ENCODE results near the gene DNPH1. TPM values are rescaled to one million over a fixed set of nuclear protein-coding genes. Genes with fewer than 3 reads are reported as not detected.

Gene DNPH1
- total and polyA plus RNA-seq, 3 donors from 2014 or later: 19.3 to 21.8 (median 21.8) TPM

GRCh38 chr6:43193929-43194328 lies 35.4 kb downstream of the DNPH1 start:
- no peaks in the 10 kb centered on the region for H3K4me1 ChIP-seq
- H3K9me3 ChIP-seq: no peaks in the 10 kb centered on the region
- no peak for DNase-seq
- H3K27me3 ChIP-seq: no peaks in the 10 kb centered on the region
- no peak for TF ChIP-seq POLR2A (IDR thresholded peaks at IDR 0.05)
- TF ChIP-seq CTCF (IDR thresholded peaks at IDR 0.05): no peak
- 87 to 89% methylated on average over 5 of the region's 5 CpGs for WGBS, 2 donors
- no peak overlapping the region for H3K27ac ChIP-seq
- intact Hi-C loops (cut with DNase I; ENCODE audit: low total_unique reads): no loop called here
- H3K36me3 ChIP-seq (ENCODE audit: low read depth, missing control alignments): no peaks in the 10 kb centered on the region
- H3K4me3 ChIP-seq: no peak overlapping the region

- H3K27ac ChIP-seq: no peak overlapping the region
- intact Hi-C loops (cut with DNase I; ENCODE audit: low total_unique reads): no loop called here
- H3K4me3 ChIP-seq: no peak overlapping the region
- H3K4me1 ChIP-seq: no peaks in the 10 kb centered on the region
- no peak for TF ChIP-seq CTCF (IDR thresholded peaks at IDR 0.05)
- no peak for TF ChIP-seq POLR2A (IDR thresholded peaks at IDR 0.05)
- H3K36me3 ChIP-seq (ENCODE audit: low read depth, missing control alignments): no peaks in the 10 kb centered on the region
- H3K27me3 ChIP-seq: no peaks in the 10 kb centered on the region
- DNase-seq: no peak
- no peaks in the 10 kb centered on the region for H3K9me3 ChIP-seq
- 91 to 94% methylated on average over 9 of the region's 9 CpGs for WGBS, 2 donors
These were observed 36.4 kb downstream of the DNPH1 start for GRCh38 chr6:43192911-43193310.

GRCh38 chr6:43189776-43190304 lies 39.4 kb downstream of the DNPH1 start:
- no peak overlapping the region for H3K4me3 ChIP-seq
- no peak for DNase-seq
- no peaks in the 10 kb centered on the region for H3K4me1 ChIP-seq
- TF ChIP-seq CTCF (IDR thresholded peaks at IDR 0.05) (no peak), POLR2A (IDR thresholded peaks at IDR 0.05) (no peak)
- H3K36me3 ChIP-seq (ENCODE audit: low read depth, missing control alignments): no peaks in the 10 kb centered on the region
- H3K27ac ChIP-seq: no peak overlapping the region
- 84 to 88% methylated on average over 6 of the region's 6 CpGs for WGBS, 2 donors
- no peaks in the 10 kb centered on the region for H3K27me3 ChIP-seq
- intact Hi-C loops (cut with DNase I; ENCODE audit: low total_unique reads): no loop called here
- H3K9me3 ChIP-seq: no peaks in the 10 kb centered on the region

GRCh38 chr6:43188426-43188825 lies 40.9 kb downstream of the DNPH1 start:
- Histone ChIP-seq H3K36me3 (ENCODE audit: low read depth, missing control alignments) (no peaks in the 10 kb centered on the region), H3K27ac (no peak overlapping the region), H3K27me3 (no peaks in the 10 kb centered on the region), H3K4me3 (no peak overlapping the region), H3K9me3 (no peaks in the 10 kb centered on the region), H3K4me1 (peaks cover under 1% of the 10 kb centered on the region)
- TF ChIP-seq POLR2A (IDR thresholded peaks at IDR 0.05) (no peak), CTCF (IDR thresholded peaks at IDR 0.05) (no peak)
- 91 to 97% methylated on average over 10 of the region's 10 CpGs for WGBS, 2 donors
- intact Hi-C loops (cut with DNase I; ENCODE audit: low total_unique reads): no loop called here
- no peak for DNase-seq

- Histone ChIP-seq H3K4me3 (no peak overlapping the region), H3K36me3 (ENCODE audit: low read depth, missing control alignments) (no peaks in the 10 kb centered on the region), H3K4me1 (peaks cover 5% of the 10 kb centered on the region), H3K27ac (no peak overlapping the region), H3K27me3 (no peaks in the 10 kb centered on the region), H3K9me3 (no peaks in the 10 kb centered on the region)
- WGBS, 2 donors: 96 to 98% methylated on average over 6 to 7 of the region's 7 CpGs
- intact Hi-C loops (cut with DNase I; ENCODE audit: low total_unique reads): no loop called here
- TF ChIP-seq POLR2A (IDR thresholded peaks at IDR 0.05) (no peak), CTCF (IDR thresholded peaks at IDR 0.05) (no peak)
- DNase-seq: no peak
These were observed 41.5 kb downstream of the DNPH1 start for GRCh38 chr6:43187821-43188220.
